ENCODE measurements around the gene DLG2. TPM values are rescaled to one million over a fixed set of nuclear protein-coding genes. Genes with fewer than 3 reads are reported as not detected.

The DLG2 gene
- total RNA-seq, 4 donors from 2014 or later: 1.3 to 4.7 (median 2.4) TPM

DNA sequence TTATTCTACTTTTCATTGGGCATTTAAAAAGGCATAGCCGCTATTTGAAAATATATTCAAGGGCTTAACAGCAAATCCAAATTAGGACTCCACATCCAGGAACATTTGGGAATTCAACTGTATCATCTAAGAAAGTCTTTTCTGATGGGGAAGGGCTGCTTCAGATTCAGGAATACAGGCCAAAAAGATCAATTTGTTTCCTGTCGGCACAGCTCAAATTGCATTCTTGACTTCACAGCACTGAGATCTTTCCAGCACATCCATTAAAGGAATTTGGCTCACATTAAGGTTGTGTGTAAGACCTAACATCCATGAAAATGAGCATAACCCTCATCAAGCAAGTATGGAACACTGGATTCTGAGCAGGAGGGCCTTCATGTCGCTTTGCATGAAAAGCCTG, 1171.5 kb downstream of the DLG2 start:
- H3K4me3 ChIP-seq: no peak overlapping the region
- intact Hi-C loops (cut with DNase I; ENCODE audit: low total_unique reads): no loop called here
- ATAC-seq: no peak
- H3K9me3 ChIP-seq: no peaks in the 10 kb centered on the region
- no peak overlapping the region for H3K27ac ChIP-seq
- DNase-seq: no peak
- no peaks in the 10 kb centered on the region for H3K4me1 ChIP-seq
- H3K27me3 ChIP-seq: no peaks in the 10 kb centered on the region
- in situ Hi-C loops (cut with MboI; ENCODE audit: low sequenced_read_pairs in 4 of 4): no loop called here
- TF ChIP-seq, protein P1, sequence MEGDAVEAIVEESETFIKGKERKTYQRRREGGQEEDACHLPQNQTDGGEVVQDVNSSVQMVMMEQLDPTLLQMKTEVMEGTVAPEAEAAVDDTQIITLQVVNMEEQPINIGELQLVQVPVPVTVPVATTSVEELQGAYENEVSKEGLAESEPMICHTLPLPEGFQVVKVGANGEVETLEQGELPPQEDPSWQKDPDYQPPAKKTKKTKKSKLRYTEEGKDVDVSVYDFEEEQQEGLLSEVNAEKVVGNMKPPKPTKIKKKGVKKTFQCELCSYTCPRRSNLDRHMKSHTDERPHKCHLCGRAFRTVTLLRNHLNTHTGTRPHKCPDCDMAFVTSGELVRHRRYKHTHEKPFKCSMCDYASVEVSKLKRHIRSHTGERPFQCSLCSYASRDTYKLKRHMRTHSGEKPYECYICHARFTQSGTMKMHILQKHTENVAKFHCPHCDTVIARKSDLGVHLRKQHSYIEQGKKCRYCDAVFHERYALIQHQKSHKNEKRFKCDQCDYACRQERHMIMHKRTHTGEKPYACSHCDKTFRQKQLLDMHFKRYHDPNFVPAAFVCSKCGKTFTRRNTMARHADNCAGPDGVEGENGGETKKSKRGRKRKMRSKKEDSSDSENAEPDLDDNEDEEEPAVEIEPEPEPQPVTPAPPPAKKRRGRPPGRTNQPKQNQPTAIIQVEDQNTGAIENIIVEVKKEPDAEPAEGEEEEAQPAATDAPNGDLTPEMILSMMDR (IDR thresholded peaks at IDR 0.05 in 4 of 5, conservative IDR thresholded peaks at IDR 0.05 in 1 of 5): no peak
- TF ChIP-seq POLR2A (IDR thresholded peaks at IDR 0.05): no peak
- no peaks in the 10 kb centered on the region for H3K36me3 ChIP-seq

GRCh38 chr11:84452211-84452610, 1174.9 kb downstream of the DLG2 start:
- no peak for TF ChIP-seq POLR2A (IDR thresholded peaks at IDR 0.05)
- TF ChIP-seq, protein P1 (IDR thresholded peaks at IDR 0.05 in 4 of 5, conservative IDR thresholded peaks at IDR 0.05 in 1 of 5): no peak
- intact Hi-C loops (cut with DNase I; ENCODE audit: low total_unique reads): no loop called here

GRCh38 chr11:84438565-84438964, 1188.6 kb downstream of the DLG2 start:
- DNase-seq (no peak), ATAC-seq (no peak)
- Histone ChIP-seq H3K36me3 (no peaks in the 10 kb centered on the region), H3K9me3 (no peaks in the 10 kb centered on the region), H3K4me1 (no peaks in the 10 kb centered on the region), H3K27me3 (no peaks in the 10 kb centered on the region), H3K4me3 (no peak overlapping the region), H3K27ac (no peak overlapping the region)
- in situ Hi-C loops (cut with MboI; ENCODE audit: low sequenced_read_pairs in 4 of 4) (no loop called here), intact Hi-C loops (cut with DNase I; ENCODE audit: low total_unique reads) (no loop called here)
- no peak for TF ChIP-seq POLR2A (IDR thresholded peaks at IDR 0.05)
- TF ChIP-seq, protein P1 (IDR thresholded peaks at IDR 0.05 in 4 of 5, conservative IDR thresholded peaks at IDR 0.05 in 1 of 5): no peak

More at GRCh38 chr11:84452211-84452610, 1174.9 kb downstream of the DLG2 start:
- Histone ChIP-seq H3K36me3 (no peaks in the 10 kb centered on the region), H3K27ac (no peak overlapping the region), H3K9me3 (no peaks in the 10 kb centered on the region), H3K4me3 (no peak overlapping the region), H3K27me3 (no peaks in the 10 kb centered on the region), H3K4me1 (no peaks in the 10 kb centered on the region)
- DNase-seq (no peak), ATAC-seq (no peak)
- in situ Hi-C loops (cut with MboI; ENCODE audit: low sequenced_read_pairs in 4 of 4): no loop called here

- TF ChIP-seq, protein P1 (IDR thresholded peaks at IDR 0.05 in 4 of 5, conservative IDR thresholded peaks at IDR 0.05 in 1 of 5): no peak
- no peak for TF ChIP-seq POLR2A (IDR thresholded peaks at IDR 0.05)
- Histone ChIP-seq H3K4me1 (no peaks in the 10 kb centered on the region), H3K9me3 (no peaks in the 10 kb centered on the region), H3K27ac (no peak overlapping the region), H3K36me3 (no peaks in the 10 kb centered on the region), H3K27me3 (no peaks in the 10 kb centered on the region), H3K4me3 (no peak overlapping the region)
- DNase-seq (no peak), ATAC-seq (no peak)
- intact Hi-C loops (cut with DNase I; ENCODE audit: low total_unique reads): no loop called here
- in situ Hi-C loops (cut with MboI; ENCODE audit: low sequenced_read_pairs in 4 of 4): no loop called here
Observed at GRCh38 chr11:84437071-84437980, 1189.8 kb downstream of the DLG2 start.
